NCI-H748 (cell line): ENCODE measurements around the gene LRRC27.
A peak's percentile ranks its signal among the peaks of the same experiment; 100 is the strongest.
"Not testable (repeated sequence)": the region's sequence is repeated elsewhere in the genome, so short reads cannot be mapped to it uniquely, and the experiment has no call there.

Experiments
- DNase-seq: peaks from one replicate; lab custom pipeline; 2025; ENCODE audit not compliant: unreplicated experiment; lab: John Stamatoyannopoulos, UW

The LRRC27 gene

GRCh38 chr10:132336064-132336746, 4.2 kb downstream of the LRRC27 start:
- no peak for DNase-seq

- DNase-seq = no peak
Measured at GRCh38 chr10:132336919-132337407, 5.0 kb downstream of the LRRC27 start.

- not testable (repeated sequence) for DNase-seq
Measured at GRCh38 chr10:132337854-132338253, 5.9 kb downstream of the LRRC27 start.

- no peak for DNase-seq
Measured at GRCh38 chr10:132338876-132339275, 6.9 kb downstream of the LRRC27 start.

GRCh38 chr10:132339276-132339675, 7.3 kb downstream of the LRRC27 start:
- no peak for DNase-seq

GRCh38 chr10:132341017-132341416, 9.0 kb downstream of the LRRC27 start:
- no peak for DNase-seq

GRCh38 chr10:132341781-132342180, 9.8 kb downstream of the LRRC27 start:
- no peak for DNase-seq

- no peak for DNase-seq
Measured at GRCh38 chr10:132342553-132342952, 10.6 kb downstream of the LRRC27 start.

GRCh38 chr10:132344386-132344785, 12.4 kb downstream of the LRRC27 start:
- DNase-seq = no peak

- DNase-seq = no peak
Measured at GRCh38 chr10:132345345-132345744, 13.4 kb downstream of the LRRC27 start.

- DNase-seq = no peak
Measured at GRCh38 chr10:132346806-132347205, 14.8 kb downstream of the LRRC27 start.

GRCh38 chr10:132347211-132347930, 15.4 kb downstream of the LRRC27 start:
- no peak for DNase-seq

- no peak for DNase-seq
Measured at GRCh38 chr10:132347931-132348267, 15.9 kb downstream of the LRRC27 start.

GRCh38 chr10:132349766-132350165, 17.8 kb downstream of the LRRC27 start:
- no peak for DNase-seq

GRCh38 chr10:132350391-132350790, 18.4 kb downstream of the LRRC27 start:
- DNase-seq = no peak

GRCh38 chr10:132350946-132351345, 19.0 kb downstream of the LRRC27 start:
- DNase-seq = no peak

GRCh38 chr10:132351611-132352010, 19.6 kb downstream of the LRRC27 start:
- no peak for DNase-seq

GRCh38 chr10:132352462-132353308, 20.7 kb downstream of the LRRC27 start:
- DNase-seq = peak; percentile 28

GRCh38 chr10:132353456-132354355, 21.7 kb downstream of the LRRC27 start:
- DNase-seq = no peak

GRCh38 chr10:132354356-132355094, 22.5 kb downstream of the LRRC27 start:
- no peak for DNase-seq
